CD4-positive, alpha-beta T cell (primary cell): ENCODE results near the gene TCF7. TPM values are rescaled to one million over a fixed set of nuclear protein-coding genes. Genes with fewer than 3 reads are reported as not detected.

Experiments
- ATAC-seq: fragments of 200-7000 bp; cut with Tn5 transposase; one replicate; pipeline ENCODE4 v1.10.0; 2022; ENCODE audit warnings: mild to moderate bottlenecking; ENCODE audit not compliant: poor library complexity
- CTCF ChIA-PET: fragments of 350-600 bp; sonication (Branson Sonifier 250); formaldehyde crosslinking; loops from one replicate; lab custom pipeline; 2021; ENCODE audit warnings: antibody characterized with exemption, inconsistent platforms; lab: Charles Lee
- POLR2A ChIA-PET: fragments of 350-600 bp; sonication (Branson Sonifier 250); formaldehyde crosslinking; loops from one replicate; lab custom pipeline; 2021; ENCODE audit warnings: antibody characterized with exemption, inconsistent platforms; lab: Charles Lee
- DNase-seq, 14 experiments: peaks; one replicate each; pipeline ENCODE4 v3.0.0-alpha.2; 2013 to 2020; ENCODE audit warnings: mixed read lengths in 2 of 14
- H3K27ac ChIP-seq, 2 donors: one replicate each; pipeline versions ENCODE4 v1.5.1 to v1.7.0; 2013; ENCODE audit warnings: low read length in 2 of 2, low read depth in 1 of 2, mild to moderate bottlenecking in 1 of 2
- H3K27me3 ChIP-seq, 2 experiments: 1 replicate in 1 of 2; 2 replicates in 1 of 2; pipeline versions ENCODE4 v1.6.1 to v1.7.0; 2013; ENCODE audit warnings: low read length in 2 of 2, control low read depth in 1 of 2, mild to moderate bottlenecking in 1 of 2, moderate library complexity in 1 of 2; ENCODE audit not compliant: insufficient read depth in 2 of 2, control insufficient read depth in 1 of 2
- H3K36me3 ChIP-seq: one replicate; pipeline ENCODE4 v1.6.1; 2013; ENCODE audit warnings: low read length, control low read depth; ENCODE audit not compliant: insufficient read depth
- H3K4me1 ChIP-seq: one replicate; pipeline ENCODE4 v1.6.1; 2013; ENCODE audit warnings: low read length, control low read depth; ENCODE audit not compliant: insufficient read depth
- H3K4me3 ChIP-seq: one replicate; pipeline ENCODE4 v1.5.1; 2013; ENCODE audit warnings: mild to moderate bottlenecking, low read length, moderate library complexity
- H3K9me3 ChIP-seq, 2 experiments: 1 replicate in 1 of 2; 2 replicates in 1 of 2; pipeline versions ENCODE4 v1.6.1 to v1.7.0; 2013; ENCODE audit warnings: low read length in 2 of 2, mild to moderate bottlenecking in 2 of 2, control low read depth in 1 of 2, moderate library complexity in 1 of 2; ENCODE audit not compliant: control insufficient read depth in 1 of 2, insufficient read depth in 1 of 2
- H3K27ac Mint-ChIP-seq: one replicate; pipeline ENCODE4 v1.8.0; 2020; ENCODE audit warnings: mixed read lengths
- H3K27me3 Mint-ChIP-seq: one replicate; pipeline ENCODE4 v1.8.0; 2021; ENCODE audit warnings: mixed read lengths
- H3K36me3 Mint-ChIP-seq: one replicate; pipeline ENCODE4 v1.8.0; 2021; ENCODE audit warnings: low read depth, mixed read lengths
- H3K4me1 Mint-ChIP-seq: one replicate; pipeline ENCODE4 v1.8.0; 2021; ENCODE audit warnings: low read depth, mixed read lengths
- H3K4me3 Mint-ChIP-seq: one replicate; pipeline ENCODE4 v1.8.0; 2020; ENCODE audit warnings: mild to moderate bottlenecking, mixed read lengths
- H3K9me3 Mint-ChIP-seq: one replicate; pipeline ENCODE4 v1.8.0; 2020; ENCODE audit warnings: mixed read lengths
- CTCF ChIP-seq: fragments of 200-600 bp; IDR thresholded peaks from one replicate; pipeline ENCODE4 v1.8.0; 2022; ENCODE audit warnings: antibody characterized with exemption, mild to moderate bottlenecking
- intact Hi-C, 2 experiments: fragments of 100-400 bp; cut with DNase I in 1 of 2; cut with micrococcal nuclease in 1 of 2; formaldehyde crosslinking; loops; one replicate each; pipeline versions ENCODE4 v1.15.1 to v1.9.0; 2023 to 2025; cut with DNase I, micrococcal nuclease
- total RNA-seq, 174 experiments: library from RNA in 2 of 174; stranded (reverse) in 2 of 174; gene quantifications; one replicate each; pipeline ENCODE4 v1.2.3 and lab custom pipeline; 2021 to 2026

The TCF7 gene
- total RNA-seq, 2 experiments from 2014 or later, result 480 to 493 TPM

DNA sequence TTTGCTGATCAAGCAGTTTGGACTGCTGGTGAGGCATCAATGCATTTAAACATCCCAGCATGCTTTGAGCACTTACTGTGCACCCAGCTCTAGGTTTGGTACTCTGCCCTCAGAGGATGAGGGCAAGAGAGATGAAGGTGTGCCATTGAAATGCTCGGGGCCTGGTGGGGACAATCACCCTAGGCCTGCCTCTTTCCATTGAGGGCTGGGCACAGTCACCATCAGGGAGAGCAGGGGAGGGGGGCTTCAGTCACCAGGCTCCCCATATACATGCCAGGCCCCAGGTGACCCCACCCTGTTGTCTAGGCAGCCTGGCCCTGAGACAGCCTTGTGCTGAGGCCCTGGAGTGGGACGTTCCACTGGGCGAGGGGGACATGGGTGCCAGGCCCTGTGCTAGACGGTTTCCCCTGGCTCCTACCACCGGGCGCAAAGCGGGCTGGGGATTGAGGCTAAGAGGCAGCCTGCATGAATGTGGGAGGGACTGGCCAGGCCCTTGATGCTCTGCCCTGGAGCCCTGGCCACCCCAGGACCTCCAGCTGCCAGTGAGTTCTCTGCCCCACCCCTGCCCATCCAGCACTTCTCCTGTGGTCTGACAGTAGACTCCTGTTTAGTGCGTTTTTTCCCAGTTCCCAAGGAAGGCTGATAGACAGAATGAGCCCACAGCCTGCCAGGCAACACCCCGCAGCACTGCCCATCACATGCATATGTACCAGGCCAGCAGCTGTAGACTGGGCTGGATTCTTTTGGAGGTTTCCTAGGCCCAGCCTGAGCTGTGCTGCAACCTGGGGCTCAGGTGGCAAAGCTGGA, 18.9 kb downstream of the TCF7 start:
- no peak for TF ChIP-seq CTCF
- H3K4me3 Mint-ChIP-seq, result peak overlapping the region; percentile 95
- no peaks in the 10 kb centered on the region for H3K9me3 Mint-ChIP-seq
- ChIA-PET POLR2A (interaction anchor here (0.8 to 24.9 kb wide), 8 partner anchors 16 to 129 kb away, joined by 3 to 350 read pairs (median 4); partner anchors contain the start of gene VDAC1), CTCF (interaction anchor here (1.2 to 2.5 kb wide), 7 partner anchors 15 to 106 kb away, joined by 3 to 20 read pairs (median 11); no protein-coding TSS in a partner anchor)
- peak overlapping the region; percentile 28 for H3K4me3 ChIP-seq
- H3K4me1 ChIP-seq, result peaks cover 100% of the 10 kb centered on the region
- DNase-seq (peak in 4 of 14 experiments; percentile 6 to 34 (median 20)), ATAC-seq (peak; percentile 4)
- no peaks in the 10 kb centered on the region for H3K27me3 ChIP-seq
- intact Hi-C loops, result loop anchor here (2.0 kb wide), 3 partner anchors 15 to 47 kb away; no protein-coding TSS in a partner anchor
- H3K9me3 ChIP-seq, result no peaks in the 10 kb centered on the region
- H3K4me1 Mint-ChIP-seq, result peaks cover 100% of the 10 kb centered on the region
- peak overlapping the region; percentile 98 for H3K27ac Mint-ChIP-seq
- no peaks in the 10 kb centered on the region for H3K27me3 Mint-ChIP-seq
- H3K27ac ChIP-seq, result peak overlapping the region; percentile 83 to 96
- peaks cover 96% of the 10 kb centered on the region for H3K36me3 ChIP-seq
- peaks cover 100% of the 10 kb centered on the region for H3K36me3 Mint-ChIP-seq

DNA sequence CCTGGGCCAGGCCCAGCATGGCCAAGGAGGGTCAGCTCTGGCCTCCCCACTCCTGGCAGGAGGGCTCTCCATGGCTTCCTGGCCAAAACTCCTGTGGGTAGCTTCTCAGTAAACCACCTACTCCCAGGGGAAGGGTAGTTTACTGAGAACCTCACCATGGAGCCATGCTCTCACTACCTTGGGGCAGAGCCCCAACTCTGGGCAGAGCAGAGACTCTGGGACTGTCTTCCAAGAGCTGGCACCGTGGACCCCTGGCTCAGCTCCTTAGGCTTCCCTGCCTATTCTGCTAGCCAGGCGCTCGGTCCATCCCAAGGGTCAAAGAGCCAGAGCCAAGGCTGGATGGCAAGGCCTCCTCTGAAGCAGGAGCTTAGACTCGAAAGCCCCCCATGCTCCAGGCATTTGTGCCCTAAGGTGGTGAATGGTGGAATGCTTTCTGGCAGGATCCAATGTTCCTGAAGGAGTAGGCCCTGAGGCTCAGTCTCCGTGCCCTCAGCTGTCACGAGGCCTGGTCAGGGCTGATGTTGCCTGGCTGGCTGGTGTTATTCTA, 19.6 kb downstream of the TCF7 start:
- peak in 6 of 14 experiments; percentile 0 to 31 (median 1) for DNase-seq
- Histone ChIP-seq H3K27me3 (no peaks in the 10 kb centered on the region), H3K27ac (peak overlapping the region; percentile 83 to 96), H3K4me1 (peaks cover 100% of the 10 kb centered on the region), H3K36me3 (peaks cover 96% of the 10 kb centered on the region), H3K4me3 (peak overlapping the region; percentile 28), H3K9me3 (no peaks in the 10 kb centered on the region)
- H3K27ac Mint-ChIP-seq, result peak overlapping the region; percentile 98
- H3K9me3 Mint-ChIP-seq, result no peaks in the 10 kb centered on the region
- POLR2A ChIA-PET, result interaction anchor here (0.6 to 24.9 kb wide), 5 partner anchors 15 to 96 kb away, joined by 3 to 350 read pairs (median 5); no protein-coding TSS in a partner anchor
- H3K36me3 Mint-ChIP-seq, result peaks cover 100% of the 10 kb centered on the region
- H3K27me3 Mint-ChIP-seq, result no peaks in the 10 kb centered on the region
- peaks cover 100% of the 10 kb centered on the region for H3K4me1 Mint-ChIP-seq
- no peak for TF ChIP-seq CTCF
- no peak for ATAC-seq
- intact Hi-C loops, result loop anchor here (2.0 kb wide), 3 partner anchors 15 to 47 kb away; no protein-coding TSS in a partner anchor
- H3K4me3 Mint-ChIP-seq, result peak overlapping the region; percentile 62
- CTCF ChIA-PET, result interaction anchor here (2.5 kb wide), 1 partner anchor 94 kb away, joined by 17 read pairs; no protein-coding TSS in a partner anchor

DNA sequence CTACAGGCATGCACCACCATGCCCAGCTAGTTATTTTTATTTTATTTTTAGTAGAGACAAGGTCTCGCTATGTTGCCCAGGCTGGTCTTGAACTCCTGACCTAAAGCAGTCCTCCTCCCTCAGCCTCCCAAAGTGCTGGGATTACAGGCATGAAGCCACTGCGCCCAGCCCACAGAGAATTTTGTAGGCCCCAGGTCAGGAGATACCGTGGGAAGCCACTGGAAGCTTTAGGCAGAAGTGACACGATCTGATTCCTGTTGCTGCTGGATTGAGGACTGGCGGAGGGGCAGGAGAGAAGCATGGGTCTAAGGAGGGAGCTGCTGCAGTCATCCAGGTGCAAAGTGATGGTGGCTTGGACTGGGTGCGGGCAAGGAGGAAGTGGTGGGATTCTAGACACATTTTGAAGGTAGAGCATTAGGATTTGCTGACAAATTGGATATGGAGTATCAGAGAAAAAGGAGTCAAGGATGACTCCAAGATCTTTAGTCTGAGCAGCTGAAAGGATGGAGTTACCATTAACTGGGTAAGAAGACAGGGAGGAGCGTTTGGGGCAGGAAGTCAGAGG, 20.7 kb downstream of the TCF7 start:
- H3K4me3 Mint-ChIP-seq, result peak overlapping the region; percentile 62
- intact Hi-C loops, result no loop called here
- Histone ChIP-seq H3K9me3 (no peaks in the 10 kb centered on the region), H3K4me1 (peaks cover 100% of the 10 kb centered on the region), H3K36me3 (peaks cover 96% of the 10 kb centered on the region), H3K27me3 (no peaks in the 10 kb centered on the region), H3K4me3 (no peak overlapping the region), H3K27ac (peak overlapping the region; percentile 60 to 96)
- ChIA-PET POLR2A (interaction anchor here (1.1 to 24.9 kb wide), 4 partner anchors 14 to 97 kb away, joined by 5 to 350 read pairs (median 94); no protein-coding TSS in a partner anchor), CTCF (interaction anchor here (1.2 to 2.5 kb wide), 3 partner anchors 13 to 95 kb away, joined by 3 to 17 read pairs (median 3); no protein-coding TSS in a partner anchor)
- no peaks in the 10 kb centered on the region for H3K9me3 Mint-ChIP-seq
- no peaks in the 10 kb centered on the region for H3K27me3 Mint-ChIP-seq
- ATAC-seq, result no peak
- TF ChIP-seq CTCF, result no peak
- peaks cover 100% of the 10 kb centered on the region for H3K36me3 Mint-ChIP-seq
- H3K4me1 Mint-ChIP-seq, result peaks cover 98% of the 10 kb centered on the region
- H3K27ac Mint-ChIP-seq, result peak overlapping the region; percentile 98
- DNase-seq, result peak in 4 of 14 experiments; percentile 0 to 33 (median 2)
